ENCODE results near the gene VPS11.

DNA sequence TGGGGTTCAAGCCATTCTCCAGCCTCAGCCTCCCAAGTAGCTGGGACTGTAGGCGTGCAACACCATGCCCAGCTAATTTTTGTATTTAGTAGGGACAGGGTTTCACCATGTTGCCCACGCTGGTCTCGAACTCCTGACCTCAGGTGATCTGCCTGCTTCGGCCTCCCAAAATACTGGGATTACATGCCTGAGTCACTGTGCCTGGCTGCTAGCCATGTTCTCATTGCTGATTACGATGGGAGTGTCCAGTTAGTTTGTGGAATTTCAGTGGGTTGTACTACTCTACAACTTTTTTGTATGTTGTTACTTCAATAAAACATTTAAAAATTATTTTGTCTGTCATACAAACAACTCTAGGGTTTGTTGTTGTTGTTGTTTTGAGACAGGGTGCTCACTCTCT lies 4.8 kb upstream of the VPS11 start:
- TF ChIP-seq CTCF (IDR thresholded peaks at IDR 0.05; ENCODE audit: poor library complexity, severe bottlenecking) (no peak), TAF1 (IDR thresholded peaks at IDR 0.05; ENCODE audit: low read depth) (no peak), MXI1 (conservative IDR thresholded peaks at IDR 0.05; ENCODE audit: poor library complexity, severe bottlenecking) (no peak)

Data from neural cell (in vitro differentiated cells).